HG03457 (cell line): ENCODE results near the gene PTCRA.
A peak's percentile ranks its signal among the peaks of the same experiment; 100 is the strongest.
"Not testable (repeated sequence)": the region's sequence is repeated elsewhere in the genome, so short reads cannot be mapped to it uniquely, and the experiment has no call there.

Experiments used
- ATAC-seq: cut with Tn5 transposase; IDR thresholded peaks from one replicate; pipeline ENCODE4 v1.9.1; 2021; ENCODE audit warnings: moderate number of reproducible peaks; ENCODE audit not compliant: unreplicated experiment

PTCRA gene

GRCh38 chr6:42902429-42903263, 13.2 kb upstream of the PTCRA start:
- not testable (repeated sequence) for ATAC-seq

DNA sequence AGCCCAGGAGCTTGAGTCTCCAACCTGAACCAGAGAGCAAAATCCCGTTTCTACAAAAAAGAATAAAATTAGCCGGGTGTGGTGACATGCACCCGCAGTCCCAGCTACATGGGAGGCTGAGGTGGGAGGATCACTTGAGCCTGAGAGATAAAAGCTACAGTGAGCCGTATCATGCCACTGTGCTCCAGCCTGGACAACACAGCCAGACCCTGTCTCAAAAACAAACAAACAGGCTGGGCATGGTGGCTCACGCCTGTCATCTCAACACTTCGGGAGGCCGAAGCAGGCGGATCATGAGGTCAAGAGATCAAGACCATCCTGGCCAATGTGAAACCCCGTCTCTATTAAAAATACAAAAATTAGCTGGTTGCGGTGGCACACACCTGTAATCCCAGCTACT, 11.4 kb upstream of the PTCRA start:
- ATAC-seq: no peak

DNA sequence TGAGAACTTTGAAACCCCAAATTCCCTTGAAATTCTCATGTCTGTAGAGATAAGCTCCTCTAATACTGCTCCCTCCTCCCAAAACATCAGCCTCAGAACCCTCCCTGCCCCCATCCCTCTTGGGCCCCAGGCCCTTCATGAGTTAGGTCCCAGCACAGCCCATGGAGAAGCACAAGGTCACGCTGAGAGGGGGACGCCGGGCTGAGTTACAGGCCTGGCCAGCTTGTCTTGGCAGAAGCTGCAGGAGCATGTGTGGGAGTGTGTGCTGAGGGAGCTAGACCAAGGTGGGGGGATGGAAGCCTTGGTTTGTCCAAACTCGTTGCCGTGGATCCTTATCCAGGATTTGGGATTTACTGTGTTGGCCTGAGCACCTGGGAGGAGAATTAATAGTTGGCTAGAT, 8.5 kb upstream of the PTCRA start:
- ATAC-seq: no peak

DNA sequence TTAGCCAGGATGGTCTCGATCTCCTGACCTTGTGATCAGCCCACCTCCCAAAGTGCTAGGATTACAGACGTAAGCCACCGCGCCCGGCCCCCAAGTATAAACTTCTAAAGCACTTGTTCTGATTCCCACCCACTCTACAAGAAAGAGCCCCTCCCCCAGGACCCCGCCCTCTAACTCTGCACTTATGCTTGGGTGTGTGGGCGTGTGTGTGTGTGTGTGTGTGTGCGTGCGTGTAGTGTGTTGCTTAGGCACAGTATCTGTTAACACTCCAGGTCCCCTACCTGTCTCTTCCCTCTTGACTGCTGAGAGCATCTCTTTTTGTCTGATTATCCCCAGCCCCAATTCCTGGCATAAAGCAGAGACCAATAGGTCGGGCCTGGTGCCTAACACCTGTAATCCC, 6.0 kb upstream of the PTCRA start:
- no peak for ATAC-seq

- ATAC-seq: no peak
Measured at GRCh38 chr6:42911171-42912021, 4.5 kb upstream of the PTCRA start.

GRCh38 chr6:42914546-42914945, 1.3 kb upstream of the PTCRA start:
- ATAC-seq: no peak

DNA sequence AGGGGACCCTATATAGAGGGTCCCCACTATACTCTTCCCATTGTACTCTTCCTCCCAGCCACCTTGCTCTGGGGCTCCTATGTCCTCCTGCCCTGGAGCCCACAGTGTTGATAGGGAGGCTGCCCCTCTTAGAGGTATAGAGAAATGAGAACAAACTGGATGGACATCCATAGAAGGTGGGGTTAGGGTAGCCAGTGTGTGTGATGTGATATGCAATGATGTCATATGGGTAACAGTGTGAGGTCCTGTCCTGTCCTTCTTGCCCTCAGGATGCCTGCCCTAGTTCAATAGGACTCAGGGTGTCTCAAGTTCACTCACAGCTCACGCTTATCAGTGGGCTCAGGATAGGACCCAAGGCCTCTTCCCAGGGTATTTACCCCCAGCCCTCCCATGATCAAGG, 435 bp downstream of the PTCRA start:
- no peak for ATAC-seq

GRCh38 chr6:42921801-42922200, 5.9 kb downstream of the PTCRA start:
- ATAC-seq: no peak

GRCh38 chr6:42923666-42924065, 7.8 kb downstream of the PTCRA start:
- no peak for ATAC-seq

- ATAC-seq: no peak
Measured at GRCh38 chr6:42925248-42925857, 9.5 kb downstream of the PTCRA start.

- ATAC-seq: peak; percentile 53
Measured at GRCh38 chr6:42928986-42929820, 13.3 kb downstream of the PTCRA start, which contains the start of gene CNPY3. CNPY3 (plus strand) TSS chr6:42929480; CDS start chr6:42929571, 91 bp downstream.

DNA sequence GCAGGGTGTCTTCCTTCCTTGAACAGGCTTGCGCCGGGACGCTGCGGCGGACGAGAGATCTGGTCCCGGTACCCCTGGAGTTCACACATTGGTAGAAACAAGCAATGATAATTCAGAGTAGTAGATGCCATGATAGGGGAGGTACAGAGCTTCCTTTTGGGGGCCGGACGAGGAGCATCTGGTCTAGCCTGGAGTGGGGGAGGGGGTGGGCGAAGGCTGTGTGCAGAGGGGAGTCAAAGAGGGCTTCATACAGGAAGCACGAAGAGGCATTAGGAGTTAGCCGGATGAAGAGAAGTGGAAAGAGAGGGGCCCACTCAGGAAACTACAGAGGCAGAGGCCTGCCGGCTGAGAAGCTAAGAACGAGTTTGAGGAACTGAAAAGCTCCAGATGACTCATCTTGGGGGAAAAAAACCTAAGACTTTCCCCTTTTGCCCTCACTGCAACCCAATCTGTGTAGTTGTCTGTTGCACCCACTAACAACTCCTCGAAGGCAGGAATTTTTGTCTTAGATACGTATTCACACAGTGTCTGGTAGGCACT, 14.0 kb downstream of the PTCRA start:
- ATAC-seq: peak; percentile 38

GRCh38 chr6:42932412-42932811, 16.6 kb downstream of the PTCRA start:
- no peak for ATAC-seq

- no peak for ATAC-seq
Measured at GRCh38 chr6:42933205-42933604, 17.4 kb downstream of the PTCRA start.

DNA sequence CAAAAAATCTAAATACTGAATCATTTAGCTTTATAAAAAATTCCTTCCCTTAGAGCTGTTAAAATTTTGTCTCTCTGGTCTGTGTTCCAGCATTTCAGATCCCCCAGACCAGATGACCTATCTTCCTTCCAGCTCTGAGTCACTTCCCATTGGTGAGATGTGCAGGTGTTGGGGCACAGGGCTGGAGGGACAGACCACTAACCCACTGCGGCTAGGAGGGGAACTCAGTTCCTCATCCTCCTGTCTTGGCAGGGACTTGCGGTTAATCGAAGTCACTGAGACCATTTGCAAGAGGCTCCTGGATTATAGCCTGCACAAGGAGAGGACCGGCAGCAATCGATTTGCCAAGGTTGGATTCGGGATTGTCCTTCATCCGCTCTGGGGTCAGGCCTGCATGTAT, 19.5 kb downstream of the PTCRA start:
- no peak for ATAC-seq

DNA sequence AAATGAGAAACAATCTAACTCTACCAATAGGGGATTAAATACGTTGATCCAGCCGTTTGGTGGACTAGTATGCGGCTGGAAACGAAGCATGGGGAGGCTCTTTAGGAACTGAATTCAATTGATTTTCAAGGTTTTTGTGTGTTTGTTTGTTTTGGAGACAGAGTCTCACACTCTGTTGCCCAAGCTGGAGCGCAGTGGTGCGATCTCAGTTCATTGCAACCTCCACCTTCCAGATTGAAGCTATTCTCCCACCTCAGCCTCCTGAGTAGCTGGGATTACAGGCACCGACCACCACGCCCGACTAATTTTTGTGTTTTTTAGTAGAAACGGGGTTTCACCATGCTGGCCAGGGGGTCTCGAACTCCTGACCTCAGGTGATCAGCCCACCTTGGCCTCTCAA, 20.5 kb downstream of the PTCRA start:
- no peak for ATAC-seq

GRCh38 chr6:42937548-42938427, 21.9 kb downstream of the PTCRA start:
- ATAC-seq: no peak

- no peak for ATAC-seq
Measured at GRCh38 chr6:42938428-42938796, 22.6 kb downstream of the PTCRA start.

DNA sequence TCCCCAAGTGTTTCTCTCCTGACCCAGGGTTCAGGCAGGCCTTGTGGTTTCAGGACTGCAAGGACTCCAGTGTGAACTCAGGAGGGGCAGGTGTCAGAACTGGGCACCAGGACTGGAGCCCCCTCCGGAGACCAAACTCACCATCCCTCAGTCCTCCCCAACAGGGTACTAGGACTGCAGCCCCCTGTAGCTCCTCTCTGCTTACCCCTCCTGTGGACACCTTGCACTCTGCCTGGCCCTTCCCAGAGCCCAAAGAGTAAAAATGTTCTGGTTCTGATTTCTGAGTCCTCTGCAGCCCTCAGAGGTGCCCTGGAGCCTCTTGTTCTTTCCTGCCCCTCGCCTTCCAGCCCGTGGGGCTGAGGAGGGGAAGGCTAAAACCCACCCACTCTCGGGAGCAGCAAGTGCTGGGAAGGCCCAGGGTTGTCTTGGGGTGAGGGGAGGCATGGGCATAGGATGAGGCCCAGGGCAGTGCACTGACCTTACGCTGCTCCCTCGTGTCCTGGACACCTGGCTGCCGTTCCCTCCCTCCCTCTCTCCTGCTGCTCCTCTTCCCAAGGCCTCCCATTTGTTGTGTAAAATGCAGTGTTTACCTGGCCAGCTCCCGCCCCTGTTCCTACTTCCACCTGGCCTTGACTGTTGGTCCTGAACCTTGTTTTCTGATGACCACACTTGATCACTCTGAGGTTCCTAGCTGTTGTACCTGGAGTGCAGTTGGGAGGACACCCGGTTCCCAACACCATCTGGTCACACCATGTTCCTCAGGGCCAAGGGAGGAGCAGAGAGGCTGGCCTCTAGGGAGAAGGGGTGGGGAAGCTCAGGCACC, 23.3 kb downstream of the PTCRA start:
- no peak for ATAC-seq
